AG10803 (cell line): ENCODE data around the gene SPATA31D3.
A peak's percentile ranks its signal among the peaks of the same experiment; 100 is the strongest.
"Not testable (repeated sequence)": the region's sequence is repeated elsewhere in the genome, so short reads cannot be mapped to it uniquely, and the experiment has no call there.

Source experiments
- DNase-seq: peaks from one replicate; pipeline ENCODE4 v3.0.0; 2010; ENCODE audit warnings: low read depth
- H3K4me3 ChIP-seq: 2 replicates; pipeline ENCODE4 v1.5.1; 2011; ENCODE audit warnings: mild to moderate bottlenecking, low read length, control low read depth
- TF ChIP-seq, protein P1 (sequence below): conservative IDR thresholded peaks from 2 replicates; pipeline ENCODE4 v1.5.1; 2011; ENCODE audit warnings: mild to moderate bottlenecking, low read length, control low read depth, inconsistent platforms

SPATA31D3 gene

DNA sequence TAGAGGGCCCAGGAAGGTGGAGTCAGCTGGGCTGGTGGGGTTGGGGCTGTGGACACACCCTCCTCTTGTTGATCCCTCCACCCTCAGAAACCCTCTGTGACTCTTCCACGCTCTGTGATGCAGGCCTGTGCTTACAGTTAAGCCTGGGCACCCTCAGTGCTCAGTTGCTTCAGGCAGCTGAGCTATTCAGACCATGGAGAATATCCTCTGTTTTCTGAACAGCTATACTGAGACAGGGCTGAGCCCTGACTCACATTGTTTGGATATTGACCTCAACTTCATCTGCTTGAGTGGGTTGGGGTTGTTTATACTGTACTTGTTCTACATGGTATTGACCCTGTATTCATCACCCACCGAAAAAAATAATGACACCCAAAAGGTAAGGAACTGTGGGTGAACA lies at the start of gene SPATA31D3:
TSS of gene SPATA31D3 (plus strand) at position 108 of the 400 bp plus-strand sequence. CDS start at position 194, 86 bp downstream.
- not testable (repeated sequence) for H3K4me3 ChIP-seq, DNase-seq

DNA sequence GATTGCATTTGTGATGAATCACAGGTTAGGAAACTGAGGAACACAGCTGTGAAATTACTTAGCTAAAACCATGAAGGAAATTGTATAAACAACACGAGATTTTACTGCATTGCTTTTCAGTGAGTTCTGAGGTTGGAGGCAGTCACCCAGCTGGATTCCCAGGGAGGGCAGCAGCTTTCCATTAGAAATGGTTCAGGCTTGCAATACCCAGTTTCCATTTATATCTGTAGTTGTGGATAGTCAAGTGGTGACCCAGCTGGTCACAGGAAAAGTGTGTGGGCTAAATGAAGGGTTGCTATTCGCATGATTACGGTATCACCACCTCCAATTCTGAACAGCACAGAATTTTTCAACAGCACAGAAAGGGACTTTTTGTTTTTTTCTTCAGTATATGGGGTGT lies 49.4 kb upstream of the SPATA31D3 start:
- no peak overlapping the region for H3K4me3 ChIP-seq
- DNase-seq, result peak; percentile 5
- TF ChIP-seq, protein P1, sequence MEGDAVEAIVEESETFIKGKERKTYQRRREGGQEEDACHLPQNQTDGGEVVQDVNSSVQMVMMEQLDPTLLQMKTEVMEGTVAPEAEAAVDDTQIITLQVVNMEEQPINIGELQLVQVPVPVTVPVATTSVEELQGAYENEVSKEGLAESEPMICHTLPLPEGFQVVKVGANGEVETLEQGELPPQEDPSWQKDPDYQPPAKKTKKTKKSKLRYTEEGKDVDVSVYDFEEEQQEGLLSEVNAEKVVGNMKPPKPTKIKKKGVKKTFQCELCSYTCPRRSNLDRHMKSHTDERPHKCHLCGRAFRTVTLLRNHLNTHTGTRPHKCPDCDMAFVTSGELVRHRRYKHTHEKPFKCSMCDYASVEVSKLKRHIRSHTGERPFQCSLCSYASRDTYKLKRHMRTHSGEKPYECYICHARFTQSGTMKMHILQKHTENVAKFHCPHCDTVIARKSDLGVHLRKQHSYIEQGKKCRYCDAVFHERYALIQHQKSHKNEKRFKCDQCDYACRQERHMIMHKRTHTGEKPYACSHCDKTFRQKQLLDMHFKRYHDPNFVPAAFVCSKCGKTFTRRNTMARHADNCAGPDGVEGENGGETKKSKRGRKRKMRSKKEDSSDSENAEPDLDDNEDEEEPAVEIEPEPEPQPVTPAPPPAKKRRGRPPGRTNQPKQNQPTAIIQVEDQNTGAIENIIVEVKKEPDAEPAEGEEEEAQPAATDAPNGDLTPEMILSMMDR, result no peak

DNA sequence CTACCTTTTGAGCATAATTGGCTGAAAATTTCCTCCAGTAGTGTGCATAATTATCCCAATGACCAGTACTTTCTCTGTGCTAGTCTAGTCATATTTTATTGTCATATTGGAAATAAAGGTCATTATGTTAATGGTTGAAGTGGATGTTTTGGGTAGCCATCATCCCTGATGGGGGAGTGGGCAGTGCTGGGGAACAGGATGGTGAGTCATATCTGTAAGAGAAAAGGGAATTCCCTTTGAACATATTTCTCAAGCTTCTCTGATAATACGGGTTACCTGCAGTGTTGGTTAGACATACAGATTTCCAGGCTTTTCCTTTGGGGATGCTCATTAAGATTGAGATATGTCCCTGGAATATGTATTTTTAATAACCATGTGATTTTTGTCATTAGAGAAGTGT lies 48.4 kb upstream of the SPATA31D3 start:
- TF ChIP-seq, protein P1, result no peak
- no peak for DNase-seq
- H3K4me3 ChIP-seq, result no peak overlapping the region

DNA sequence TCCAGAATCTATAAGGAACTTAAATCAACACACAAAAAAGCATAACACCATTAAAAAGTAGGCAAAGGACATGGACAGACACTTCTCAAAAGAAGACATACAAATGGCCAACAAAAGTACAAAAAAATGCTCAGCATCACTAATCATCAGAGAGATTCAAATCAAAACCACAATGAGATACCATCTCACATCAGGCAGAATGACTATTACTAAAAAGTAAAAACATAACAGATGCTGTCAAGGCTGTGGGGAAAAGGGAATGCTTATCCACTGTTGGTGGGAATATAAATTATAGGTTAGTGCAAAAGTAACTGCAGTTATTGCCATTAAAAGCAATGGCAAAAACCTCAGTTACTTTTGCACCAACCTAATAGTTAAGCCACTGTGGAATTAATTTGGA lies 47.2 kb upstream of the SPATA31D3 start:
- DNase-seq, result no peak
- TF ChIP-seq, protein P1, result no peak
- no peak overlapping the region for H3K4me3 ChIP-seq

DNA sequence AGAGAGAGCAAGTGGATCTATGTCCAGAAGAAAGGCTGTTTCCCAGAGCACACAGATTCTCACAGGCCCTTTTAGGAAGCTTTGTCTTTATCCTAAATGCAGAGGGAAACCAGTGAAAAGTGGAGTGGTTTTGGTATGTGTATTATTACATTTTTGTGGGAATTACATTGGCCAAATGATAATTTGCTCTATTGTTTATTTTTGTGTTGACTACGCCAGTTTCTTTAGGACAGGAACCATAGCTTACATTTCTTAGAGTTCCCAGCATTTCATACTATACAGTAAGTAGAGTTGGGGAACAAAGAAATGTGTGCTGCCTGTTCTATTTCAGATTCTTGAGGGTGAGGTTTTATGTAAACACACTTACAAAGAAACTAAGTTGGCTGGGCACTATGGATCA lies 44.4 kb upstream of the SPATA31D3 start:
- no peak for DNase-seq
- TF ChIP-seq, protein P1, result no peak
- H3K4me3 ChIP-seq, result no peak overlapping the region

DNA sequence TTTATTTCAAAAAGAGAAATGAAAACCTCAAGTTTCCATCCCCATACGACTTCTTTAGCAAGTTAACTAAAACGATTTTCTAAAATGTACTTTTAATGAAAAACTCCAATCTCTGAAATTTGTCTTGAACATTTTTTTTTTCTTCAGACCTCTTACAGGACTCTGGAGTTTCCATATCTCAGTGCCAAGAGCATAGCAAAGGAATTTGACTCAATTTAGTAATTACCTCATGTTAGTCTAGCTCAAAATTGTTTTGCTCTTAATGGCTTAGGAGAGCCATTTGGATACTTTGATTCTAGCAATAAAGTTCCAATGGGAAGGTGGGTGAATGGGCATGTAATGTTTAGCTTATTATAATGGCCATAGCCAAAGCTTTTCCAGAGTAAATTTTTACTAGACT lies 41.1 kb upstream of the SPATA31D3 start:
- TF ChIP-seq, protein P1, result no peak
- peak; percentile 38 for DNase-seq
- no peak overlapping the region for H3K4me3 ChIP-seq

DNA sequence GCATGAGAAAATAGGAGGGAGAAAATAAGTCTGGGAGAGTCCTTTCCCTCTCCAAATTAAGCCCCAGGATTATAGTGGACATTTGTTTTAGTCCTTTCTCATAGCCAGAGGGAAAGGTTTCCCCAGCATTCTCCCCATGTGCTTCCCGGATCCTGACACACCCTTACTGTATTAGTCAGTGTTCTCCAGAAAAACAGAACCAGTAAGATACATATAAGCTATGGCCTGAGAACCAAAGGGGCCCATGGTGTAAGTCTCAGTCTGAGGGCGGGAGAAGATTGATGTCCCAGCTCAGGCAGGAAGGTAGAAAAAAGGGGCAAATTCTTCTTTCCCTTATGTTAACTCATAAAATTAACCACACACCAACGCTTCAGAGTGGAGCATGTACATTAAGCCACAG lies 40.7 kb upstream of the SPATA31D3 start:
- TF ChIP-seq, protein P1, result no peak
- no peak for DNase-seq
- H3K4me3 ChIP-seq, result no peak overlapping the region

DNA sequence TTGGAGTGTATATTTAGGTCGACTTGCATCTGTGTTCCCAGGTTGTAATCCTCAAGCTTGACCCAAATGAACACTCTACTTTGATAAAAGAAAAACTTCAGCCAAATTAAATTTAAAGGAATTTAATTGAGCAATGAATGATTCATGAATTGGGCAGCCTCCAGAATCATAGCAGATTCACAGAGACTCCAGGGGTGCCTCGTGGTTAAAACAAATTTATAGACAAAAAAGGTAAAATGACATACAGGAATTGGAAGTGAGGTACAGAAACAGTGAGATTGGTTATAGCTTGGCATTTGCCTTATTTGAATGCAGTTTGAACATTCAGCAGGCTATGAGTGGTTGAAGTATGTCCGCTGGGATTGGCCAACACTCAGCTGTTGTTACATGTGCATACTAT lies 36.6 kb upstream of the SPATA31D3 start:
- TF ChIP-seq, protein P1, result no peak
- DNase-seq, result peak; percentile 39
- H3K4me3 ChIP-seq, result no peak overlapping the region
